Prostate gland (tissue), 2 donors: ENCODE measurements around the gene ATP6V0B.

ENCODE experiments used
- POLR2A ChIP-seq: fragments of 450-650 bp; IDR thresholded peaks from one replicate; pipeline ENCODE4 v1.6.1; 2016; ENCODE audit warnings: antibody characterized with exemption, mild to moderate bottlenecking
- POLR2AphosphoS5 ChIP-seq: sonication (generic); formaldehyde crosslinking; IDR thresholded peaks from one replicate; pipeline ENCODE4 v1.6.1; 2017; ENCODE audit warnings: antibody characterized with exemption
- TF ChIP-seq, protein P1 (sequence below), 4 experiments: fragments of 200-600 bp in 2 of 4; fragments of 450-650 bp in 2 of 4; sonication (generic) in 2 of 4; IDR thresholded peaks; 1 replicate in 3 of 4; 2 replicates in 1 of 4; pipeline ENCODE4 v1.5.1; 2016 to 2019; ENCODE audit warnings: antibody characterized with exemption in 4 of 4, mild to moderate bottlenecking in 2 of 4, moderate library complexity in 2 of 4

DNA sequence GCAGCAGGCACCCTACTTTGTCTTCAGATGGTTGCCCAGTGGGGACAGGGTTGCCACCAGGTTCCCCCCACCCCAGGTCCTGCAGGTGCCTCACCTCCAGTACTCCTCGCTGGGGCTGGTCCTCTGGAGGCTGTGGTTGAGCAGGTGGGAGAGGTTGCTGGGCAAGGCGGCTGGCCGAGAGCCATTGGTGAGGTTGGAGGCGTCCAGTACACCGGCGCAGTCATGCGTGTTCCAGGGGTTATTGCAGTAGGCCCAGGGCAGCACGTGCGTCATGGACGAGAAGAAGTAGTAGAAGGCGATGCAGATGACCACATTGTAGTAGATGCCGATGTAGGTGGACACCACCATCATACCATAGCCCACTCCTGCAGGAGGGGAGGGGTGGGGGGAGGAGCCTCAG is 33.5 kb downstream of the ATP6V0B start:
- TF ChIP-seq, protein P1, sequence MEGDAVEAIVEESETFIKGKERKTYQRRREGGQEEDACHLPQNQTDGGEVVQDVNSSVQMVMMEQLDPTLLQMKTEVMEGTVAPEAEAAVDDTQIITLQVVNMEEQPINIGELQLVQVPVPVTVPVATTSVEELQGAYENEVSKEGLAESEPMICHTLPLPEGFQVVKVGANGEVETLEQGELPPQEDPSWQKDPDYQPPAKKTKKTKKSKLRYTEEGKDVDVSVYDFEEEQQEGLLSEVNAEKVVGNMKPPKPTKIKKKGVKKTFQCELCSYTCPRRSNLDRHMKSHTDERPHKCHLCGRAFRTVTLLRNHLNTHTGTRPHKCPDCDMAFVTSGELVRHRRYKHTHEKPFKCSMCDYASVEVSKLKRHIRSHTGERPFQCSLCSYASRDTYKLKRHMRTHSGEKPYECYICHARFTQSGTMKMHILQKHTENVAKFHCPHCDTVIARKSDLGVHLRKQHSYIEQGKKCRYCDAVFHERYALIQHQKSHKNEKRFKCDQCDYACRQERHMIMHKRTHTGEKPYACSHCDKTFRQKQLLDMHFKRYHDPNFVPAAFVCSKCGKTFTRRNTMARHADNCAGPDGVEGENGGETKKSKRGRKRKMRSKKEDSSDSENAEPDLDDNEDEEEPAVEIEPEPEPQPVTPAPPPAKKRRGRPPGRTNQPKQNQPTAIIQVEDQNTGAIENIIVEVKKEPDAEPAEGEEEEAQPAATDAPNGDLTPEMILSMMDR (IDR thresholded peaks at IDR 0.05), result no peak
- TF ChIP-seq POLR2AphosphoS5, result no peak
- no peak for TF ChIP-seq POLR2A
